Measurements from ENCODE around the gene PDE9A.
A peak's percentile ranks its signal among the peaks of the same experiment; 100 is the strongest.

The PDE9A gene

GRCh38 chr21:42815217-42815616, 161.8 kb downstream of the PDE9A start:
- no peak overlapping the region for H3K4me3 ChIP-seq (ENCODE audit: low read depth, low read length)
- TF ChIP-seq, protein P1, sequence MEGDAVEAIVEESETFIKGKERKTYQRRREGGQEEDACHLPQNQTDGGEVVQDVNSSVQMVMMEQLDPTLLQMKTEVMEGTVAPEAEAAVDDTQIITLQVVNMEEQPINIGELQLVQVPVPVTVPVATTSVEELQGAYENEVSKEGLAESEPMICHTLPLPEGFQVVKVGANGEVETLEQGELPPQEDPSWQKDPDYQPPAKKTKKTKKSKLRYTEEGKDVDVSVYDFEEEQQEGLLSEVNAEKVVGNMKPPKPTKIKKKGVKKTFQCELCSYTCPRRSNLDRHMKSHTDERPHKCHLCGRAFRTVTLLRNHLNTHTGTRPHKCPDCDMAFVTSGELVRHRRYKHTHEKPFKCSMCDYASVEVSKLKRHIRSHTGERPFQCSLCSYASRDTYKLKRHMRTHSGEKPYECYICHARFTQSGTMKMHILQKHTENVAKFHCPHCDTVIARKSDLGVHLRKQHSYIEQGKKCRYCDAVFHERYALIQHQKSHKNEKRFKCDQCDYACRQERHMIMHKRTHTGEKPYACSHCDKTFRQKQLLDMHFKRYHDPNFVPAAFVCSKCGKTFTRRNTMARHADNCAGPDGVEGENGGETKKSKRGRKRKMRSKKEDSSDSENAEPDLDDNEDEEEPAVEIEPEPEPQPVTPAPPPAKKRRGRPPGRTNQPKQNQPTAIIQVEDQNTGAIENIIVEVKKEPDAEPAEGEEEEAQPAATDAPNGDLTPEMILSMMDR (IDR thresholded peaks at IDR 0.05; ENCODE audit: low read depth, low read length, missing control alignments): no peak
- DNase-seq (ENCODE audit: low read depth): no peak

- no peak overlapping the region for H3K4me3 ChIP-seq (ENCODE audit: low read depth, low read length)
- no peak for DNase-seq (ENCODE audit: low read depth)
- TF ChIP-seq, protein P1 (IDR thresholded peaks at IDR 0.05; ENCODE audit: low read depth, low read length, missing control alignments): peak; percentile 71
These were observed 164.9 kb downstream of the PDE9A start for GRCh38 chr21:42818328-42818749.

DNA sequence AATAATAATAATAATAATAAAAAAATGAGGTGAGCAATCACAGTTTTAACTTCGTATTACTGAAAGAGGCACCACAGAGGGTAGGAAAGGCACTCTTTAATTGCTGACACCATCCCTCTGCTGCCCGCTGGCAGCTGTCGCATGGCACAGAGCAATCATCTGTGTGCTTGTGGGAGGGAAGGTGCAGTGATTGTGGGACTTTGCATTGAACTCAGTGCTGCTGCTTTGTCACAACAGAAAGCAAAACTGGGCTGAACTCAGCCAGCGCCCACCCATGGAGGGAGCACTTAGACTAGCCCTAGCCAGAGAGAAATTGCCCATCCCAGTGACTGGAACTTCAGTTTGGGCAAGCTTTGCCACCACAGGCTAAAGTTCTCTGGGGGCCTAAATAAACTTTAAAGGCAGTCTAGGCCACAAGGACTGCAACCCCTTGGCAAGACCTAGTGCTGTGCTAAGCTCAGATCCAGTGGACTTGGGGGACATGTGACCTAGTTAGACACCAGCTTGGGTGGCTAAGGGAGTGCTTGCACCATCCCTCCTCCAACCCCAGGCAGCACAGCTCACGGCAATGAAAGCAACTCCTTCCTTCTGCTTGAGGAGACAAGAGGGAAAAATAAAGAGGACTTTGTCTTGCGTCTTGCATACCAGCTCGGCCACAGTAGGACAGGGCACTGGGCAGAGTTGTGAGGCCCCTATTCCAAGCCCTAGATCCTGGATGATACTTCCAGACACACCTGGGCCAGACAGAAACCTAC, 166.6 kb downstream of the PDE9A start:
- no peak overlapping the region for H3K4me3 ChIP-seq (ENCODE audit: low read depth, low read length)
- TF ChIP-seq, protein P1 (IDR thresholded peaks at IDR 0.05; ENCODE audit: low read depth, low read length, missing control alignments): no peak
- no peak for DNase-seq (ENCODE audit: low read depth)

DNA sequence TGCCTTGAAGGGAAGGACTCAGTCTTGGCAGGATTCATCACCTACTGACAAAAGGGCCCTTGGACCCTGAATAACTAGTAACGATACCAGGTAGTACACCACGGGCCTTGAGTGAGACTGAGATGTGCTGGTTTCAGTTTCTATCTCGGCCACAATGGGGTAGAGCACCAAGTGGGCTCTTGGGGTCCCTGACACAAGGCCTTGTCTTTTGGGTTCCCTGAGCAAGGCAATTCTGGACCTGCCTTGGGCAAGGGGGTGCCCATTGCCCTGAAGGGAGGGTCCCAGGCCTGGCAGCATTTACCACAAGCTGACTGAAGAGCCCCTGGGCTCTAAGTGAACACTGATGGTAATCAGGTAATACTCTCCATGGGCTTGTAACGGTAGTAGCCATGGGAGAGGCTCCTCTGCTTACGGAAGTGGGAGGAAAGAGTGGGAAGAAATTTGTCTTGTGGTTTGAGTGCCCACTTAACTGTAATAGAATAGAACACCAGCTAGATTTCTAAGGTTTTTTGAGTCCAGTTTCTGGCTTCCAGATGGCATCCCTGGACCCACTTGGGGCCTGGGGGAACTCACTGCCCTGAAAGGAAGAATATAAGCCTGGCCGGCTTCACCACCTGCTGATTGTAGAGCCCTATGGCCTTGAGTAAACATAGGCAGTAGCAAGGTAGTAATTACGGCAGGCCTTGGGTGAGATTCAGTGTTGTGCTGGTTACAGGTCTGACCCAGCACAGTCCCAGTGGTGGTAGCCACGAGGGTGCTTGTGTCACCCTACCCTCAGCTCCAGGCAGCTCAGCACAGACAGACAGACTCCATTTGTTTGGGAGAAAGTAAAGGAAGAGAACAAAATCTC, 167.4 kb downstream of the PDE9A start:
- TF ChIP-seq, protein P1 (IDR thresholded peaks at IDR 0.05; ENCODE audit: low read depth, low read length, missing control alignments): no peak
- no peak for DNase-seq (ENCODE audit: low read depth)
- H3K4me3 ChIP-seq (ENCODE audit: low read depth, low read length): no peak overlapping the region

All from GM12864 (cell line).